H9 (cell line): ENCODE measurements around the gene C6orf47. TPM values are rescaled to one million over a fixed set of nuclear protein-coding genes. Genes with fewer than 3 reads are reported as not detected.

Source experiments
- DNase-seq: peaks from one replicate; pipeline ENCODE4 v3.0.0-alpha.2; 2017
- H2AFZ ChIP-seq: one replicate; pipeline ENCODE4 v1.6.1; 2013; ENCODE audit warnings: mild to moderate bottlenecking, low read length, control low read depth, moderate library complexity
- H2AK5ac ChIP-seq: 2 replicates; pipeline ENCODE4 v1.6.1; 2013; ENCODE audit warnings: low read length, control low read depth, mixed read lengths; ENCODE audit not compliant: insufficient read length
- H2BK120ac ChIP-seq: one replicate; pipeline ENCODE4 v1.6.1; 2013; ENCODE audit warnings: low read depth, mild to moderate bottlenecking, low read length, control low read depth, inconsistent platforms; ENCODE audit not compliant: poor library complexity, severe bottlenecking
- H2BK12ac ChIP-seq: 2 replicates; pipeline ENCODE4 v1.6.1; 2013; ENCODE audit warnings: low read length, control low read depth, mixed read lengths, low read depth; ENCODE audit not compliant: insufficient read length
- H2BK15ac ChIP-seq: 2 replicates; pipeline ENCODE4 v1.6.1; 2013; ENCODE audit warnings: low read depth, low read length, control low read depth
- H2BK20ac ChIP-seq: one replicate; pipeline ENCODE4 v1.6.1; 2013; ENCODE audit warnings: low read depth, mild to moderate bottlenecking, low read length, control low read depth, inconsistent platforms; ENCODE audit not compliant: poor library complexity, severe bottlenecking
- H2BK5ac ChIP-seq: 2 replicates; pipeline ENCODE4 v1.6.1; 2013; ENCODE audit warnings: low read length, control low read depth, mixed read lengths; ENCODE audit not compliant: insufficient read length
- H3K14ac ChIP-seq: 2 replicates; pipeline ENCODE4 v1.6.1; 2013; ENCODE audit warnings: low read length, control low read depth; ENCODE audit not compliant: insufficient read depth
- H3K18ac ChIP-seq: 2 replicates; pipeline ENCODE4 v1.6.1; 2013; ENCODE audit warnings: low read depth, mild to moderate bottlenecking, mixed read lengths, low read length, control low read depth; ENCODE audit not compliant: insufficient read length
- H3K23ac ChIP-seq: 2 replicates; pipeline ENCODE4 v1.6.1; 2013; ENCODE audit warnings: low read length, control low read depth, mixed read lengths, low read depth; ENCODE audit not compliant: insufficient read length
- H3K23me2 ChIP-seq: 2 replicates; pipeline ENCODE4 v1.6.1; 2013; ENCODE audit warnings: low read depth, mild to moderate bottlenecking, mixed read lengths, low read length, control low read depth; ENCODE audit not compliant: insufficient read length, poor library complexity, severe bottlenecking
- H3K27ac ChIP-seq: 2 replicates; pipeline ENCODE4 v1.5.1; 2013; ENCODE audit warnings: low read length, control low read depth, mixed read lengths, low read depth; ENCODE audit not compliant: insufficient read length
- H3K27me3 ChIP-seq: 2 replicates; pipeline ENCODE4 v1.6.1; 2013; ENCODE audit warnings: low read length, control low read depth, inconsistent platforms; ENCODE audit not compliant: insufficient read depth
- H3K4ac ChIP-seq: 2 replicates; pipeline ENCODE4 v1.6.1; 2013; ENCODE audit warnings: low read depth, mild to moderate bottlenecking, control low read depth, inconsistent platforms, low read length, moderate library complexity
- H3K4me1 ChIP-seq: 2 replicates; pipeline ENCODE4 v1.6.1; 2013; ENCODE audit warnings: low read length, control low read depth, inconsistent platforms; ENCODE audit not compliant: insufficient read depth
- H3K4me2 ChIP-seq: 2 replicates; pipeline ENCODE4 v1.6.1; 2013; ENCODE audit warnings: low read length, control low read depth, mixed read lengths; ENCODE audit not compliant: insufficient read length, insufficient read depth
- H3K56ac ChIP-seq: 2 replicates; pipeline ENCODE4 v1.6.1; 2013; ENCODE audit warnings: low read depth, mild to moderate bottlenecking, mixed read lengths, low read length, control low read depth; ENCODE audit not compliant: insufficient read length
- H3K79me1 ChIP-seq: 2 replicates; pipeline ENCODE4 v1.6.1; 2013; ENCODE audit warnings: low read depth, mild to moderate bottlenecking, moderate library complexity, low read length, control low read depth, inconsistent platforms; ENCODE audit not compliant: insufficient read depth, poor library complexity, severe bottlenecking
- H3K79me2 ChIP-seq: 2 replicates; pipeline ENCODE4 v1.6.1; 2013; ENCODE audit warnings: low read length, control low read depth, inconsistent platforms; ENCODE audit not compliant: insufficient read depth
- H3K9ac ChIP-seq: 2 replicates; pipeline ENCODE4 v1.6.1; 2013; ENCODE audit warnings: low read length, control low read depth, mixed read lengths; ENCODE audit not compliant: insufficient read length; ENCODE audit errors: extremely low read depth
- H3K9me3 ChIP-seq: one replicate; pipeline ENCODE4 v1.6.1; 2013; ENCODE audit warnings: low read depth, low read length, inconsistent platforms; ENCODE audit not compliant: control insufficient read depth
- H3T11ph ChIP-seq: one replicate; pipeline ENCODE4 v1.6.1; 2013; ENCODE audit warnings: mild to moderate bottlenecking, low read length, control low read depth, inconsistent platforms
- H4K20me1 ChIP-seq: one replicate; pipeline ENCODE4 v1.6.1; 2013; ENCODE audit not compliant: control insufficient read depth, insufficient read length, insufficient read depth
- H4K5ac ChIP-seq: 2 replicates; pipeline ENCODE4 v1.6.1; 2013; ENCODE audit warnings: low read depth, mild to moderate bottlenecking, mixed read lengths, low read length, control low read depth; ENCODE audit not compliant: insufficient read length
- H4K8ac ChIP-seq: replicated peaks from 2 replicates; pipeline ENCODE4 v1.6.1; 2013; ENCODE audit warnings: low read length, control low read depth, mixed read lengths, low read depth; ENCODE audit not compliant: insufficient read length
- H4K91ac ChIP-seq: 2 replicates; pipeline ENCODE4 v1.6.1; 2013; ENCODE audit warnings: low read depth, mild to moderate bottlenecking, moderate library complexity, mixed read lengths, low read length, control low read depth; ENCODE audit not compliant: insufficient read length
- H3K27ac Mint-ChIP-seq, 3 experiments: 2 replicates in 2 of 3; 3 replicates in 1 of 3; pipeline ENCODE4 v1.8.0; 2020 to 2021; ENCODE audit warnings: mixed read lengths in 3 of 3, mild to moderate bottlenecking in 1 of 3, moderate library complexity in 1 of 3
- H3K27me3 Mint-ChIP-seq: 2 replicates; pipeline ENCODE4 v1.8.0; 2021; ENCODE audit warnings: low read depth, mild to moderate bottlenecking, moderate library complexity, mixed read lengths
- H3K36me3 Mint-ChIP-seq, 3 experiments: 2 replicates in 2 of 3; 3 replicates in 1 of 3; pipeline ENCODE4 v1.8.0; 2020 to 2021; ENCODE audit warnings: low read depth in 3 of 3, mixed read lengths in 3 of 3; ENCODE audit not compliant: insufficient read depth in 1 of 3
- H3K4me1 Mint-ChIP-seq, 2 experiments: 2 replicates each; pipeline ENCODE4 v1.8.0; 2020; ENCODE audit warnings: mixed read lengths in 2 of 2
- H3K4me3 Mint-ChIP-seq, 2 experiments: 2 replicates in 1 of 2; 3 replicates in 1 of 2; pipeline ENCODE4 v1.8.0; 2020 to 2021; ENCODE audit warnings: mild to moderate bottlenecking in 2 of 2, mixed read lengths in 2 of 2, moderate library complexity in 1 of 2
- H3K9me3 Mint-ChIP-seq, 2 experiments: 2 replicates in 1 of 2; 3 replicates in 1 of 2; pipeline ENCODE4 v1.8.0; 2020; ENCODE audit warnings: mild to moderate bottlenecking in 2 of 2, mixed read lengths in 2 of 2, moderate library complexity in 1 of 2
- CTCF ChIP-seq: fragments of 200-600 bp; sonication (generic); conservative IDR thresholded peaks from 3 replicates; pipeline ENCODE4 v1.8.0; 2021; ENCODE audit warnings: antibody characterized with exemption, mild to moderate bottlenecking
- WGBS: extraction: QIAGEN DNeasy Blood & Tissue Kit; methylation state at CpG from one replicate; pipeline ENCODE4 v1.1.7; 2013; ENCODE audit warnings: missing lambda C conversion rate, low lambda C conversion rate, mixed read lengths; ENCODE audit not compliant: insufficient read length; ENCODE audit errors: extremely low coverage; 5-methylcytosine and 5-hydroxymethylcytosine counted together
- total RNA-seq: library from RNA; stranded (reverse); gene quantifications from 2 replicates; pipeline ENCODE4 v1.2.1, GENCODE V29; 2021

C6orf47 gene
- total RNA-seq, 1 experiment from 2014 or later = 19.0 TPM

- H3K18ac ChIP-seq = no peak overlapping the region
- H3K9me3 Mint-ChIP-seq = no peaks in the 10 kb centered on the region
- H2AK5ac ChIP-seq = no peak overlapping the region
- peaks cover 90 to 100% (median 99%) of the 10 kb centered on the region in 3 experiments for H3K36me3 Mint-ChIP-seq
- no peak overlapping the region for H3K4ac ChIP-seq
- H3T11ph ChIP-seq = no peak overlapping the region
- H4K8ac ChIP-seq = no peak overlapping the region
- no peak for TF ChIP-seq CTCF
- H3K9me3 ChIP-seq = no peaks in the 10 kb centered on the region
- no peaks in the 10 kb centered on the region for H3K27me3 ChIP-seq
- H4K91ac ChIP-seq = no peak overlapping the region
- no peak overlapping the region for H3K14ac ChIP-seq
- no peak overlapping the region for H3K56ac ChIP-seq
- no peak overlapping the region; a peak in 1 of 5 replicates for H3K4me3 Mint-ChIP-seq
- no CpG with 5 or more reads among the region's 10 CpGs for WGBS
- no peaks in the 10 kb centered on the region; the same call in 1 of the 2 replicates for H3K27me3 Mint-ChIP-seq
- H3K4me1 Mint-ChIP-seq = peaks cover 9 to 13% of the 10 kb centered on the region in 2 experiments
- H4K20me1 ChIP-seq = no peaks in the 10 kb centered on the region
- no peak overlapping the region for H2BK12ac ChIP-seq
- no peak overlapping the region for H4K5ac ChIP-seq
- no peak overlapping the region for H3K4me2 ChIP-seq
- H2BK15ac ChIP-seq = no peak overlapping the region
- peaks cover 3% of the 10 kb centered on the region for H3K23me2 ChIP-seq
- H3K79me1 ChIP-seq = peaks cover 5% of the 10 kb centered on the region
- H3K27ac ChIP-seq = no peak overlapping the region
- H2AFZ ChIP-seq = no peak overlapping the region
- H3K79me2 ChIP-seq = peaks cover 11% of the 10 kb centered on the region; the same call in 1 of the 2 replicates
- H2BK5ac ChIP-seq = no peak overlapping the region
- H3K23ac ChIP-seq = no peak overlapping the region
- H2BK20ac ChIP-seq = no peak overlapping the region
- H3K4me1 ChIP-seq = peaks cover 3% of the 10 kb centered on the region; the same call in 1 of the 2 replicates
- no peak overlapping the region for H2BK120ac ChIP-seq
- no peak for DNase-seq
- H3K27ac Mint-ChIP-seq = peak overlapping the region in 1 of 3 experiments; percentile 36; a peak in 2 of 7 replicates
- no peak overlapping the region for H3K9ac ChIP-seq
These were observed 33.6 kb downstream of the C6orf47 start for GRCh38 chr6:31626952-31627351.
